ENCODE results near the gene SNX9. TPM values are rescaled to one million over a fixed set of nuclear protein-coding genes. Genes with fewer than 3 reads are reported as not detected.
A peak's percentile ranks its signal among the peaks of the same experiment; 100 is the strongest.

Gene SNX9
- polyA plus RNA-seq, 1 donor from 2014 or later, result 7.0 TPM

- H3K4me3 ChIP-seq (ENCODE audit: low read length), result no peak overlapping the region
- no peaks in the 10 kb centered on the region for H3K36me3 ChIP-seq (ENCODE audit: insufficient read depth, low read length)
- no peak overlapping the region for H3K27ac ChIP-seq (ENCODE audit: low read length)
- no peak overlapping the region for H3K9ac ChIP-seq (ENCODE audit: low read length)
- H4K20me1 ChIP-seq (ENCODE audit: insufficient read depth), result no peaks in the 10 kb centered on the region
- H3K27me3 ChIP-seq (ENCODE audit: insufficient read depth, low read depth, low read length), result no peaks in the 10 kb centered on the region
- H3K79me2 ChIP-seq (replicated peaks; ENCODE audit: insufficient read depth, low read length), result no peaks in the 10 kb centered on the region
- no peak overlapping the region for H2AFZ ChIP-seq (ENCODE audit: low read depth, low read length)
- no peak for TF ChIP-seq SMC3 (conservative IDR thresholded peaks at IDR 0.05; ENCODE audit: poor library complexity)
- H3K9me3 ChIP-seq (ENCODE audit: low read length), result no peaks in the 10 kb centered on the region
- no peaks in the 10 kb centered on the region for H3K9me2 ChIP-seq (ENCODE audit: insufficient read depth, low read length)
- H3F3A ChIP-seq (ENCODE audit: insufficient read depth, low read length, poor library complexity, severe bottlenecking), result no peaks in the 10 kb centered on the region
- H3K4me2 ChIP-seq (ENCODE audit: low read length), result no peak overlapping the region
Observed at GRCh38 chr6:157814883-157815282, 8.2 kb upstream of the SNX9 start.

- Histone ChIP-seq H3K27me3 (ENCODE audit: insufficient read depth, low read depth, low read length) (no peaks in the 10 kb centered on the region), H3K9ac (ENCODE audit: low read length) (no peak overlapping the region), H3K9me2 (ENCODE audit: insufficient read depth, low read length) (no peaks in the 10 kb centered on the region), H3K9me3 (ENCODE audit: low read length) (no peaks in the 10 kb centered on the region), H3K4me3 (ENCODE audit: low read length) (no peak overlapping the region), H3K36me3 (ENCODE audit: insufficient read depth, low read length) (no peaks in the 10 kb centered on the region), H2AFZ (ENCODE audit: low read depth, low read length) (no peak overlapping the region), H3K4me2 (ENCODE audit: low read length) (no peak overlapping the region), H3K27ac (ENCODE audit: low read length) (no peak overlapping the region), H3F3A (ENCODE audit: insufficient read depth, low read length, poor library complexity, severe bottlenecking) (peaks cover 5% of the 10 kb centered on the region), H3K79me2 (replicated peaks; ENCODE audit: insufficient read depth, low read length) (peaks cover 12% of the 10 kb centered on the region), H4K20me1 (ENCODE audit: insufficient read depth) (no peaks in the 10 kb centered on the region)
- no peak for TF ChIP-seq REST (IDR thresholded peaks at IDR 0.05; ENCODE audit: borderline replicate concordance)
- TF ChIP-seq MXI1 (conservative IDR thresholded peaks at IDR 0.05; ENCODE audit: poor library complexity, severe bottlenecking), result no peak
- no peak for TF ChIP-seq RAD21 (conservative IDR thresholded peaks at IDR 0.05)
- no peak for TF ChIP-seq EZH2 (IDR thresholded peaks at IDR 0.05; ENCODE audit: borderline replicate concordance, insufficient read depth, low read length, poor library complexity, severe bottlenecking)
Observed at GRCh38 chr6:157821342-157822033, 1.6 kb upstream of the SNX9 start.

GRCh38 chr6:157822245-157823000, 623 bp upstream of the SNX9 start:
- Histone ChIP-seq H3K9me3 (ENCODE audit: low read length) (no peaks in the 10 kb centered on the region), H3K4me2 (ENCODE audit: low read length) (no peak overlapping the region), H3K4me3 (ENCODE audit: low read length) (peak overlapping the region; percentile 63), H3K9ac (ENCODE audit: low read length) (peak overlapping the region; percentile 65), H3F3A (ENCODE audit: insufficient read depth, low read length, poor library complexity, severe bottlenecking) (peaks cover 5% of the 10 kb centered on the region), H4K20me1 (ENCODE audit: insufficient read depth) (no peaks in the 10 kb centered on the region), H3K36me3 (ENCODE audit: insufficient read depth, low read length) (no peaks in the 10 kb centered on the region), H3K27me3 (ENCODE audit: insufficient read depth, low read depth, low read length) (no peaks in the 10 kb centered on the region), H3K79me2 (replicated peaks; ENCODE audit: insufficient read depth, low read length) (peaks cover 12% of the 10 kb centered on the region), H3K27ac (ENCODE audit: low read length) (no peak overlapping the region), H2AFZ (ENCODE audit: low read depth, low read length) (no peak overlapping the region), H3K9me2 (ENCODE audit: insufficient read depth, low read length) (no peaks in the 10 kb centered on the region)
- no peak for TF ChIP-seq POLR2AphosphoS5 (IDR thresholded peaks at IDR 0.05)
- TF ChIP-seq MXI1 (conservative IDR thresholded peaks at IDR 0.05; ENCODE audit: poor library complexity, severe bottlenecking), result no peak
- TF ChIP-seq TAF1 (IDR thresholded peaks at IDR 0.05; ENCODE audit: low read depth), result no peak
- TF ChIP-seq EP300 (conservative IDR thresholded peaks at IDR 0.05; ENCODE audit: poor library complexity, severe bottlenecking), result no peak
- TF ChIP-seq REST (IDR thresholded peaks at IDR 0.05; ENCODE audit: borderline replicate concordance), result no peak

Measured in neural cell (in vitro differentiated cells).